Activated B cell treated with CpG ODN at 0.5 μM for 24 hours (primary cell): ENCODE measurements around the gene BRD4. TPM values are rescaled to one million over a fixed set of nuclear protein-coding genes. Genes with fewer than 3 reads are reported as not detected.

Experiments
- ATAC-seq: fragments of 200-7000 bp; cut with Tn5 transposase; one replicate; pipeline ENCODE4 v1.10.0; 2021; ENCODE audit warnings: low read depth, mild to moderate bottlenecking, moderate library complexity
- CTCF ChIA-PET: fragments of 350-600 bp; sonication (Branson Sonifier 250); formaldehyde crosslinking; loops from one replicate; lab custom pipeline; 2021; ENCODE audit warnings: antibody characterized with exemption; lab: Charles Lee
- POLR2A ChIA-PET: fragments of 350-600 bp; sonication (Branson Sonifier 250); formaldehyde crosslinking; loops from one replicate; lab custom pipeline; 2021; ENCODE audit warnings: antibody characterized with exemption; lab: Charles Lee
- DNase-seq: peaks from one replicate; pipeline ENCODE4 v3.0.0; 2022
- H3K27ac Mint-ChIP-seq: one replicate; pipeline ENCODE4 v1.8.0; 2020; ENCODE audit warnings: mixed read lengths
- H3K27me3 Mint-ChIP-seq: one replicate; pipeline ENCODE4 v1.8.0; 2021; ENCODE audit warnings: mixed read lengths
- H3K36me3 Mint-ChIP-seq: one replicate; pipeline ENCODE4 v1.8.0; 2021; ENCODE audit warnings: low read depth, mixed read lengths
- H3K4me1 Mint-ChIP-seq: one replicate; pipeline ENCODE4 v1.8.0; 2021; ENCODE audit warnings: mixed read lengths
- H3K4me3 Mint-ChIP-seq: one replicate; pipeline ENCODE4 v1.8.0; 2020; ENCODE audit warnings: mild to moderate bottlenecking, mixed read lengths
- H3K9me3 Mint-ChIP-seq: one replicate; pipeline ENCODE4 v1.8.0; 2020; ENCODE audit warnings: mixed read lengths
- CTCF ChIP-seq: fragments of 200-600 bp; IDR thresholded peaks from one replicate; pipeline ENCODE4 v1.8.0; 2022; ENCODE audit warnings: antibody characterized with exemption, mild to moderate bottlenecking
- intact Hi-C: fragments of 100-400 bp; cut with micrococcal nuclease; formaldehyde crosslinking; loops from one replicate; pipeline ENCODE4 v1.15.1; 2024
- total RNA-seq: library from RNA; stranded (reverse); gene quantifications from 2 replicates; pipeline ENCODE4 v1.2.3, GENCODE V29; 2022

Gene BRD4
- total RNA-seq, 1 donor from 2014 or later, result 164 TPM

GRCh38 chr19:15318241-15318691, 14.1 kb downstream of the BRD4 start:
- peak overlapping the region; percentile 82 for H3K27ac Mint-ChIP-seq
- H3K4me3 Mint-ChIP-seq, result peak overlapping the region; percentile 69
- H3K36me3 Mint-ChIP-seq, result peaks cover 22% of the 10 kb centered on the region
- no peak for DNase-seq
- H3K27me3 Mint-ChIP-seq, result no peaks in the 10 kb centered on the region
- ChIA-PET CTCF (interaction anchor here (1.4 kb wide), 1 partner anchor 30 kb away, joined by 3 read pairs; no protein-coding TSS in a partner anchor), POLR2A (interaction anchor here (0.6 to 4.4 kb wide), 3 partner anchors 15 to 42 kb away, joined by 3 to 51 read pairs (median 4); partner anchors contain the start of gene BRD4)
- H3K9me3 Mint-ChIP-seq, result no peaks in the 10 kb centered on the region
- no peak for TF ChIP-seq CTCF
- intact Hi-C loops, result loop anchor here (1.0 to 2.0 kb wide), 3 partner anchors 8 to 29 kb away; no protein-coding TSS in a partner anchor
- H3K4me1 Mint-ChIP-seq, result peaks cover 87% of the 10 kb centered on the region
- peak; percentile 82 for ATAC-seq

GRCh38 chr19:15317392-15318071, 14.8 kb downstream of the BRD4 start:
- TF ChIP-seq CTCF, result no peak
- intact Hi-C loops, result loop anchor here (1.0 to 2.0 kb wide), 3 partner anchors 9 to 29 kb away; no protein-coding TSS in a partner anchor
- CTCF ChIA-PET, result interaction anchor here (1.4 kb wide), 1 partner anchor 29 kb away, joined by 3 read pairs; no protein-coding TSS in a partner anchor
- peak overlapping the region; percentile 69 for H3K4me3 Mint-ChIP-seq
- peaks cover 20% of the 10 kb centered on the region for H3K36me3 Mint-ChIP-seq
- POLR2A ChIA-PET, result interaction anchor here (0.5 to 4.4 kb wide), 10 partner anchors 14 to 78 kb away, joined by 3 to 51 read pairs (median 4); partner anchors contain the start of gene BRD4
- H3K27ac Mint-ChIP-seq, result peak overlapping the region; percentile 82
- peaks cover 91% of the 10 kb centered on the region for H3K4me1 Mint-ChIP-seq
- no peaks in the 10 kb centered on the region for H3K27me3 Mint-ChIP-seq
- DNase-seq, result no peak
- no peaks in the 10 kb centered on the region for H3K9me3 Mint-ChIP-seq
- ATAC-seq, result no peak

GRCh38 chr19:15316498-15316897, 15.8 kb downstream of the BRD4 start:
- Mint-ChIP-seq H3K4me3 (peak overlapping the region; percentile 47), H3K36me3 (peaks cover 19% of the 10 kb centered on the region), H3K4me1 (peaks cover 93% of the 10 kb centered on the region), H3K9me3 (no peaks in the 10 kb centered on the region), H3K27me3 (no peaks in the 10 kb centered on the region), H3K27ac (peak overlapping the region; percentile 82)
- POLR2A ChIA-PET, result interaction anchor here (0.8 to 4.4 kb wide), 5 partner anchors 14 to 63 kb away, joined by 3 to 51 read pairs (median 5); partner anchors contain the start of genes AKAP8 and BRD4
- CTCF ChIA-PET, result no interaction called here
- intact Hi-C loops, result loop anchor here (1.0 kb wide), 1 partner anchor 18 kb away; no protein-coding TSS in a partner anchor
- no peak for TF ChIP-seq CTCF
- ATAC-seq, result peak; percentile 41
- no peak for DNase-seq

GRCh38 chr19:15315101-15315500, 17.2 kb downstream of the BRD4 start:
- POLR2A ChIA-PET, result interaction anchor here (1.7 kb wide), 1 partner anchor 64 kb away, joined by 5 read pairs; the partner anchor contains the start of gene AKAP8
- peaks cover 19% of the 10 kb centered on the region for H3K36me3 Mint-ChIP-seq
- H3K9me3 Mint-ChIP-seq, result no peaks in the 10 kb centered on the region
- peaks cover 90% of the 10 kb centered on the region for H3K4me1 Mint-ChIP-seq
- no peak for DNase-seq
- peak overlapping the region; percentile 15 for H3K4me3 Mint-ChIP-seq
- H3K27me3 Mint-ChIP-seq, result no peaks in the 10 kb centered on the region
- intact Hi-C loops, result no loop called here
- no peak for ATAC-seq
- CTCF ChIA-PET, result no interaction called here
- peak overlapping the region; percentile 63 for H3K27ac Mint-ChIP-seq
- no peak for TF ChIP-seq CTCF
